ENCODE data around the gene MAP7D1. TPM values are rescaled to one million over a fixed set of nuclear protein-coding genes. Genes with fewer than 3 reads are reported as not detected.
"Not testable (repeated sequence)": the region's sequence is repeated elsewhere in the genome, so short reads cannot be mapped to it uniquely, and the experiment has no call there.

Gene MAP7D1
- total RNA-seq, 1 donor from 2014 or later: 363 TPM

GRCh38 chr1:36157115-36157903 lies 1.3 kb downstream of the MAP7D1 start:
- intact Hi-C loops (cut with micrococcal nuclease): no loop called here
- TF ChIP-seq CTCF (IDR thresholded peaks at IDR 0.05; ENCODE audit: borderline replicate concordance): no peak

GRCh38 chr1:36157973-36158826 lies 2.2 kb downstream of the MAP7D1 start:
- intact Hi-C loops (cut with micrococcal nuclease): no loop called here
- no peaks in the 10 kb centered on the region for H3K9me3 ChIP-seq (replicated peaks)
- H3K27ac ChIP-seq (replicated peaks): peak overlapping the region; percentile 100
- peaks cover 5% of the 10 kb centered on the region for H3K36me3 ChIP-seq
- no peaks in the 10 kb centered on the region for H3K27me3 ChIP-seq (ENCODE audit: low read depth)
- H3K4me1 ChIP-seq: peaks cover 87% of the 10 kb centered on the region
- DNase-seq: no peak
- peak overlapping the region; percentile 100 for H3K4me3 ChIP-seq
- no peak for TF ChIP-seq CTCF (IDR thresholded peaks at IDR 0.05; ENCODE audit: borderline replicate concordance)

More at GRCh38 chr1:36157115-36157903, 1.3 kb downstream of the MAP7D1 start:
- Histone ChIP-seq H3K27ac (replicated peaks) (peak overlapping the region; percentile 100), H3K4me3 (peak overlapping the region; percentile 100), H3K9me3 (replicated peaks) (no peaks in the 10 kb centered on the region), H3K27me3 (ENCODE audit: low read depth) (no peaks in the 10 kb centered on the region), H3K4me1 (peaks cover 87% of the 10 kb centered on the region), H3K36me3 (peaks cover 5% of the 10 kb centered on the region)
- DNase-seq: no peak

- H3K27me3 ChIP-seq (ENCODE audit: low read depth); H3K9me3 ChIP-seq (replicated peaks); intact Hi-C loops (cut with micrococcal nuclease); H3K36me3 ChIP-seq; DNase-seq: not testable (repeated sequence)
- H3K27ac ChIP-seq (replicated peaks): peak overlapping the region; percentile 100
- peak overlapping the region; percentile 100 for H3K4me3 ChIP-seq
- H3K4me1 ChIP-seq: peaks cover 90% of the 10 kb centered on the region
Measured at GRCh38 chr1:36158827-36159252, 2.9 kb downstream of the MAP7D1 start.

- Histone ChIP-seq H3K4me3 (peak overlapping the region; percentile 100), H3K27ac (replicated peaks) (peak overlapping the region; percentile 100)
Measured at GRCh38 chr1:36159614-36160387, 3.8 kb downstream of the MAP7D1 start.

GRCh38 chr1:36160388-36160948 lies 4.5 kb downstream of the MAP7D1 start:
- H3K4me1 ChIP-seq: peaks cover 94% of the 10 kb centered on the region
- DNase-seq: no peak
- peaks cover 5% of the 10 kb centered on the region for H3K36me3 ChIP-seq
- no peaks in the 10 kb centered on the region for H3K27me3 ChIP-seq (ENCODE audit: low read depth)
- no peak for TF ChIP-seq CTCF (IDR thresholded peaks at IDR 0.05; ENCODE audit: borderline replicate concordance)
- H3K9me3 ChIP-seq (replicated peaks): no peaks in the 10 kb centered on the region
- peak overlapping the region; percentile 100 for H3K27ac ChIP-seq (replicated peaks)
- intact Hi-C loops (cut with micrococcal nuclease): no loop called here
- H3K4me3 ChIP-seq: peak overlapping the region; percentile 100

More at GRCh38 chr1:36159614-36160387, 3.8 kb downstream of the MAP7D1 start:
- Histone ChIP-seq H3K36me3 (peaks cover 5% of the 10 kb centered on the region), H3K27me3 (ENCODE audit: low read depth) (no peaks in the 10 kb centered on the region), H3K9me3 (replicated peaks) (no peaks in the 10 kb centered on the region), H3K4me1 (peaks cover 94% of the 10 kb centered on the region)
- no peak for DNase-seq
- no peak for TF ChIP-seq CTCF (IDR thresholded peaks at IDR 0.05; ENCODE audit: borderline replicate concordance)
- intact Hi-C loops (cut with micrococcal nuclease): no loop called here

All from left ventricle myocardium inferior (tissue), 1 donor.